H9 (cell line): ENCODE data around the gene ZNF451. TPM values are rescaled to one million over a fixed set of nuclear protein-coding genes. Genes with fewer than 3 reads are reported as not detected.
"Not testable (repeated sequence)": the region's sequence is repeated elsewhere in the genome, so short reads cannot be mapped to it uniquely, and the experiment has no call there.

Source experiments
- DNase-seq: peaks from one replicate; pipeline ENCODE4 v3.0.0-alpha.2; 2017
- H2AFZ ChIP-seq: one replicate; pipeline ENCODE4 v1.6.1; 2013; ENCODE audit warnings: mild to moderate bottlenecking, low read length, control low read depth, moderate library complexity
- H2AK5ac ChIP-seq: 2 replicates; pipeline ENCODE4 v1.6.1; 2013; ENCODE audit warnings: low read length, control low read depth, mixed read lengths; ENCODE audit not compliant: insufficient read length
- H2BK120ac ChIP-seq: one replicate; pipeline ENCODE4 v1.6.1; 2013; ENCODE audit warnings: low read depth, mild to moderate bottlenecking, low read length, control low read depth, inconsistent platforms; ENCODE audit not compliant: poor library complexity, severe bottlenecking
- H2BK12ac ChIP-seq: 2 replicates; pipeline ENCODE4 v1.6.1; 2013; ENCODE audit warnings: low read length, control low read depth, mixed read lengths, low read depth; ENCODE audit not compliant: insufficient read length
- H2BK15ac ChIP-seq: 2 replicates; pipeline ENCODE4 v1.6.1; 2013; ENCODE audit warnings: low read depth, low read length, control low read depth
- H2BK20ac ChIP-seq: one replicate; pipeline ENCODE4 v1.6.1; 2013; ENCODE audit warnings: low read depth, mild to moderate bottlenecking, low read length, control low read depth, inconsistent platforms; ENCODE audit not compliant: poor library complexity, severe bottlenecking
- H2BK5ac ChIP-seq: 2 replicates; pipeline ENCODE4 v1.6.1; 2013; ENCODE audit warnings: low read length, control low read depth, mixed read lengths; ENCODE audit not compliant: insufficient read length
- H3K14ac ChIP-seq: 2 replicates; pipeline ENCODE4 v1.6.1; 2013; ENCODE audit warnings: low read length, control low read depth; ENCODE audit not compliant: insufficient read depth
- H3K18ac ChIP-seq: 2 replicates; pipeline ENCODE4 v1.6.1; 2013; ENCODE audit warnings: low read depth, mild to moderate bottlenecking, mixed read lengths, low read length, control low read depth; ENCODE audit not compliant: insufficient read length
- H3K23ac ChIP-seq: 2 replicates; pipeline ENCODE4 v1.6.1; 2013; ENCODE audit warnings: low read length, control low read depth, mixed read lengths, low read depth; ENCODE audit not compliant: insufficient read length
- H3K23me2 ChIP-seq: 2 replicates; pipeline ENCODE4 v1.6.1; 2013; ENCODE audit warnings: low read depth, mild to moderate bottlenecking, mixed read lengths, low read length, control low read depth; ENCODE audit not compliant: insufficient read length, poor library complexity, severe bottlenecking
- H3K27ac ChIP-seq: 2 replicates; pipeline ENCODE4 v1.5.1; 2013; ENCODE audit warnings: low read length, control low read depth, mixed read lengths, low read depth; ENCODE audit not compliant: insufficient read length
- H3K27me3 ChIP-seq: 2 replicates; pipeline ENCODE4 v1.6.1; 2013; ENCODE audit warnings: low read length, control low read depth, inconsistent platforms; ENCODE audit not compliant: insufficient read depth
- H3K4ac ChIP-seq: 2 replicates; pipeline ENCODE4 v1.6.1; 2013; ENCODE audit warnings: low read depth, mild to moderate bottlenecking, control low read depth, inconsistent platforms, low read length, moderate library complexity
- H3K4me1 ChIP-seq: 2 replicates; pipeline ENCODE4 v1.6.1; 2013; ENCODE audit warnings: low read length, control low read depth, inconsistent platforms; ENCODE audit not compliant: insufficient read depth
- H3K4me2 ChIP-seq: 2 replicates; pipeline ENCODE4 v1.6.1; 2013; ENCODE audit warnings: low read length, control low read depth, mixed read lengths; ENCODE audit not compliant: insufficient read length, insufficient read depth
- H3K56ac ChIP-seq: 2 replicates; pipeline ENCODE4 v1.6.1; 2013; ENCODE audit warnings: low read depth, mild to moderate bottlenecking, mixed read lengths, low read length, control low read depth; ENCODE audit not compliant: insufficient read length
- H3K79me1 ChIP-seq: 2 replicates; pipeline ENCODE4 v1.6.1; 2013; ENCODE audit warnings: low read depth, mild to moderate bottlenecking, moderate library complexity, low read length, control low read depth, inconsistent platforms; ENCODE audit not compliant: insufficient read depth, poor library complexity, severe bottlenecking
- H3K79me2 ChIP-seq: 2 replicates; pipeline ENCODE4 v1.6.1; 2013; ENCODE audit warnings: low read length, control low read depth, inconsistent platforms; ENCODE audit not compliant: insufficient read depth
- H3K9ac ChIP-seq: 2 replicates; pipeline ENCODE4 v1.6.1; 2013; ENCODE audit warnings: low read length, control low read depth, mixed read lengths; ENCODE audit not compliant: insufficient read length; ENCODE audit errors: extremely low read depth
- H3K9me3 ChIP-seq: one replicate; pipeline ENCODE4 v1.6.1; 2013; ENCODE audit warnings: low read depth, low read length, inconsistent platforms; ENCODE audit not compliant: control insufficient read depth
- H3T11ph ChIP-seq: one replicate; pipeline ENCODE4 v1.6.1; 2013; ENCODE audit warnings: mild to moderate bottlenecking, low read length, control low read depth, inconsistent platforms
- H4K20me1 ChIP-seq: one replicate; pipeline ENCODE4 v1.6.1; 2013; ENCODE audit not compliant: control insufficient read depth, insufficient read length, insufficient read depth
- H4K5ac ChIP-seq: 2 replicates; pipeline ENCODE4 v1.6.1; 2013; ENCODE audit warnings: low read depth, mild to moderate bottlenecking, mixed read lengths, low read length, control low read depth; ENCODE audit not compliant: insufficient read length
- H4K8ac ChIP-seq: replicated peaks from 2 replicates; pipeline ENCODE4 v1.6.1; 2013; ENCODE audit warnings: low read length, control low read depth, mixed read lengths, low read depth; ENCODE audit not compliant: insufficient read length
- H4K91ac ChIP-seq: 2 replicates; pipeline ENCODE4 v1.6.1; 2013; ENCODE audit warnings: low read depth, mild to moderate bottlenecking, moderate library complexity, mixed read lengths, low read length, control low read depth; ENCODE audit not compliant: insufficient read length
- H3K27ac Mint-ChIP-seq, 3 experiments: 2 replicates in 2 of 3; 3 replicates in 1 of 3; pipeline ENCODE4 v1.8.0; 2020 to 2021; ENCODE audit warnings: mixed read lengths in 3 of 3, mild to moderate bottlenecking in 1 of 3, moderate library complexity in 1 of 3
- H3K27me3 Mint-ChIP-seq: 2 replicates; pipeline ENCODE4 v1.8.0; 2021; ENCODE audit warnings: low read depth, mild to moderate bottlenecking, moderate library complexity, mixed read lengths
- H3K36me3 Mint-ChIP-seq, 3 experiments: 2 replicates in 2 of 3; 3 replicates in 1 of 3; pipeline ENCODE4 v1.8.0; 2020 to 2021; ENCODE audit warnings: low read depth in 3 of 3, mixed read lengths in 3 of 3; ENCODE audit not compliant: insufficient read depth in 1 of 3
- H3K4me1 Mint-ChIP-seq, 2 experiments: 2 replicates each; pipeline ENCODE4 v1.8.0; 2020; ENCODE audit warnings: mixed read lengths in 2 of 2
- H3K4me3 Mint-ChIP-seq, 2 experiments: 2 replicates in 1 of 2; 3 replicates in 1 of 2; pipeline ENCODE4 v1.8.0; 2020 to 2021; ENCODE audit warnings: mild to moderate bottlenecking in 2 of 2, mixed read lengths in 2 of 2, moderate library complexity in 1 of 2
- H3K9me3 Mint-ChIP-seq, 2 experiments: 2 replicates in 1 of 2; 3 replicates in 1 of 2; pipeline ENCODE4 v1.8.0; 2020; ENCODE audit warnings: mild to moderate bottlenecking in 2 of 2, mixed read lengths in 2 of 2, moderate library complexity in 1 of 2
- WGBS: extraction: QIAGEN DNeasy Blood & Tissue Kit; methylation state at CpG from one replicate; pipeline ENCODE4 v1.1.7; 2013; ENCODE audit warnings: missing lambda C conversion rate, low lambda C conversion rate, mixed read lengths; ENCODE audit not compliant: insufficient read length; ENCODE audit errors: extremely low coverage; 5-methylcytosine and 5-hydroxymethylcytosine counted together
- total RNA-seq: library from RNA; stranded (reverse); gene quantifications from 2 replicates; pipeline ENCODE4 v1.2.1, GENCODE V29; 2021

ZNF451 gene
- total RNA-seq, 1 experiment from 2014 or later: 71.2 TPM

DNA sequence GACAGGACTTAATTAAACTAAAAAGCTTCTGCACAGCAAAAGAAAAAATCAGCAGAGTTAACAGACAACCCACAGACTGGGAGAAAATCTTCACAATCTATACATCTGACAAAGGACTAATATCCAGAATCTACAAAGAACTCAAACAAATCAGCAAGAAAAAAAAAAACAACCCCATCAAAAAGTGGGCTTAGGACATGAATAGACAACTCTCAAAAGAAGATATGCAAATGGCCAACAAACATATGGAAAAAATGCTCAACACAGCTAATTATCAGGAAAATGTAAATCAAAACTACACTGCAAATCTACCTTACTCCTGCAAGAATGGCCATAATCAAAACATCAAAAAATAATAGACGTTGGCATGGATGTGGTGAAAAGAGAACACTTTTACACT, 45.9 kb upstream of the ZNF451 start:
- H3K56ac ChIP-seq, H2BK15ac ChIP-seq, H4K5ac ChIP-seq, H3K27ac ChIP-seq, H2AK5ac ChIP-seq, H3K9ac ChIP-seq, H2BK5ac ChIP-seq, H3K23ac ChIP-seq, H2BK20ac ChIP-seq, H4K91ac ChIP-seq, H3K4me2 ChIP-seq, H3K79me2 ChIP-seq, H2BK120ac ChIP-seq, H3K79me1 ChIP-seq, DNase-seq, H3K4me1 ChIP-seq, H3K4ac ChIP-seq, H3K14ac ChIP-seq, H4K8ac ChIP-seq, H3K23me2 ChIP-seq, H3K27me3 ChIP-seq, H4K20me1 ChIP-seq, H3K9me3 ChIP-seq, H3T11ph ChIP-seq, H3K27ac Mint-ChIP-seq, H2AFZ ChIP-seq, H3K18ac ChIP-seq, H3K9me3 Mint-ChIP-seq, H2BK12ac ChIP-seq: not testable (repeated sequence)
- WGBS: no CpG with 5 or more reads among the region's 1 CpG
- peak overlapping the region in 1 of 2 experiments; percentile 7; a peak in 1 of 5 replicates for H3K4me3 Mint-ChIP-seq
- H3K27me3 Mint-ChIP-seq: peaks cover 13% of the 10 kb centered on the region
- peaks cover 0 to 12% (median 9%) of the 10 kb centered on the region in 3 experiments; a peak in 5 of 7 replicates for H3K36me3 Mint-ChIP-seq
- peaks cover 16 to 17% of the 10 kb centered on the region in 2 experiments for H3K4me1 Mint-ChIP-seq
